ENCODE measurements around the gene PPP1R9A.

PPP1R9A gene

DNA sequence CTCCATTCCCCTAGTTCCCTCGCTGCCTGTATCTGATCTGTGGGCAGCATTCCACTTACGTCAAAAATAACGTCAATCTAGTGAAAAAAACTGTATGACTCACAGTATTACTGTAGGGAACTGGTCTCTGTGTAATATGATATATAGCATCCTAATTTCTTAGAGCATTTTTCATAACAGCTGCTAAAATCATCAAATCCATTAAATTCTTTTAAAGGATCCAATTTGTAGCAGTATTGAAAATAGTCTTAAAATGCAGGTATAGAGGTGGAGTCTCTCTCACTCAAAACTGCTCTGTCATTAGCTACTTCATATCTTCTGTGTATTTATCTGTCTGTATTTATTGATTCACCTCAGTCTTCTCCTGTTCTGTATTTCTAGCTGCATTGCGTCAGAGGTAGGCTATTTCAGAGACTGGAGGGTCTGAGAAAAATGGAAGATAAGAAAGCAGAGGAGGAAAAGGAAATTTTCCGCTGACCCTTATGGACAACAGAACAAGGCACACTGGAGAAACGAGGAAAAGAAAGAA, 357.0 kb downstream of the PPP1R9A start:
- no peak overlapping the region for H3K4me3 ChIP-seq (ENCODE audit: low read depth, low read length)
- TF ChIP-seq, protein P1, sequence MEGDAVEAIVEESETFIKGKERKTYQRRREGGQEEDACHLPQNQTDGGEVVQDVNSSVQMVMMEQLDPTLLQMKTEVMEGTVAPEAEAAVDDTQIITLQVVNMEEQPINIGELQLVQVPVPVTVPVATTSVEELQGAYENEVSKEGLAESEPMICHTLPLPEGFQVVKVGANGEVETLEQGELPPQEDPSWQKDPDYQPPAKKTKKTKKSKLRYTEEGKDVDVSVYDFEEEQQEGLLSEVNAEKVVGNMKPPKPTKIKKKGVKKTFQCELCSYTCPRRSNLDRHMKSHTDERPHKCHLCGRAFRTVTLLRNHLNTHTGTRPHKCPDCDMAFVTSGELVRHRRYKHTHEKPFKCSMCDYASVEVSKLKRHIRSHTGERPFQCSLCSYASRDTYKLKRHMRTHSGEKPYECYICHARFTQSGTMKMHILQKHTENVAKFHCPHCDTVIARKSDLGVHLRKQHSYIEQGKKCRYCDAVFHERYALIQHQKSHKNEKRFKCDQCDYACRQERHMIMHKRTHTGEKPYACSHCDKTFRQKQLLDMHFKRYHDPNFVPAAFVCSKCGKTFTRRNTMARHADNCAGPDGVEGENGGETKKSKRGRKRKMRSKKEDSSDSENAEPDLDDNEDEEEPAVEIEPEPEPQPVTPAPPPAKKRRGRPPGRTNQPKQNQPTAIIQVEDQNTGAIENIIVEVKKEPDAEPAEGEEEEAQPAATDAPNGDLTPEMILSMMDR (IDR thresholded peaks at IDR 0.05; ENCODE audit: low read depth, low read length): no peak

DNA sequence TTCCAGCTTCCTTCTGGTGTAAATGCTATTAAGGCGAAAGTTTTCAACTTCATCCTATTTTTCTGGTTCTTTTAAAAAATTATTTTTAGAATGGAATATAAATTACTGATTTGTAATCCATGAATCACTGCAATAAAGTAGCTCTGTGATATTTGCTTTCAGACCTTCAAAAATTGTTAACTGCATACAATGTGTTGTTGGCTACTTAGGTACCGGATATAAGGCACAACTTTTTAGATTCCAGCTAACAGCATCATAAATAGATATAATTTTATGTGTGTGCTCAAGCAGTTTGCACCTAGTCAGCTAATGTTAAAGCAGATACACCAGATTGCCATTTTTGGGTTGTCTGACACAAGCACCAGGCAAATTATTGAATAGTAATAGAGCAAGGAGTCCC, 358.2 kb downstream of the PPP1R9A start:
- TF ChIP-seq, protein P1 (IDR thresholded peaks at IDR 0.05; ENCODE audit: low read depth, low read length): no peak
- H3K4me3 ChIP-seq (ENCODE audit: low read depth, low read length): no peak overlapping the region

DNA sequence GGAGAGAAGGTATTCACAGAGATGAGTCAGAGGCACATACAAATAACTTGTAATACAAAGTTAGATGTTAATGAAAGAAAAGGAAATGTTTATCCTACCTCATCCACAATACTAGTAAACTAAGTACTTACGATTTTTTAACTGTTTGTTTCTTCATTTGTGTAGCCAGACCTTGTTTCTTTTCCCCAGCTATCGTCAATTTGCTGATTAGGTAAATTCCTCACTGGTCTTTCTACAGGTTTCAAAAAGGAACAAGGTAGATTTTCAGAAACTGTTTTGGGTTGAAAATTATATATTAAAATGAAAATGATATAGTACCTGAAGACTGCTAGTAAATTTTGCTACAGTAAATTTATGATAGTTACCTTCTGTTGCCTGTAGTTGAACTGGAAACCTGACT, 360.4 kb downstream of the PPP1R9A start:
- TF ChIP-seq, protein P1 (IDR thresholded peaks at IDR 0.05; ENCODE audit: low read depth, low read length): no peak
- H3K4me3 ChIP-seq (ENCODE audit: low read depth, low read length): no peak overlapping the region

DNA sequence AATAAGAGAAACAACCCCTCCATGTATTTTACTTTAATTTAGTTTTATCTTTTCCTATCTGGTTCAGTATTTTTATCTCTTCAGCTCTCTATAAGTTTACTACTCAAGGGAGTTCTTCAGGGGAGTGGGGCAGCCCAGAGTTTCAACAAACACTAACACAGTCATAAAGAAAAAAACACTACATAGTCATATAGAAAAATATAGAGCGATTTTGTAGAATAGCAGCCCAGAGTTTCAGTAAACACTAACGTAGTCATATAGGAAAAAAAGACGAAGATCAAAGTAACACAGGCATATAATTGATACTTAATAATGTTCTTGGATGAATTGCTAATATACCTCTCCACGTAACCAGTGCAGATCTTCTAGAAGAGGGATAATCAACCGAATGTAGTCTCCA, 362.2 kb downstream of the PPP1R9A start:
- H3K4me3 ChIP-seq (ENCODE audit: low read depth, low read length): no peak overlapping the region
- TF ChIP-seq, protein P1 (IDR thresholded peaks at IDR 0.05; ENCODE audit: low read depth, low read length): no peak

DNA sequence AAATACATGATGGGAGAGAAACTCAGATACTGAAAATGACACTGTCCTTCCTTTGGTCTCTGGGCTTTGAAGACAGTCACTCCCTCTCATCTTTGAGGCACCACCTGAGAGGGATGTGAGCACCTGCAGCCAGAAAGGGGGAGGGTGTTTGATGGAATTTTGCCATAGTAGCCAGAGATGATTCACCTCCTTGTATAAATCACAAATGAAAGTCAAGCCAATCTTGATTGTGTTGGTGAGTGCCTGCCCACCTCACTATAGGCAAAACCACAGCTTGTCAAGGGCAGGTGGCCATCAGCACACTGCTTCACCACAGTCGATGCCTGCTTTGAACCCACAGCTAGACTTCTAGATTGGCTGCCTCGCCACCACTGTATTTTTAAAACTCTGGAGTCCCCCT, 368.7 kb downstream of the PPP1R9A start:
- TF ChIP-seq, protein P1 (IDR thresholded peaks at IDR 0.05; ENCODE audit: low read depth, low read length): no peak
- H3K4me3 ChIP-seq (ENCODE audit: low read depth, low read length): no peak overlapping the region

DNA sequence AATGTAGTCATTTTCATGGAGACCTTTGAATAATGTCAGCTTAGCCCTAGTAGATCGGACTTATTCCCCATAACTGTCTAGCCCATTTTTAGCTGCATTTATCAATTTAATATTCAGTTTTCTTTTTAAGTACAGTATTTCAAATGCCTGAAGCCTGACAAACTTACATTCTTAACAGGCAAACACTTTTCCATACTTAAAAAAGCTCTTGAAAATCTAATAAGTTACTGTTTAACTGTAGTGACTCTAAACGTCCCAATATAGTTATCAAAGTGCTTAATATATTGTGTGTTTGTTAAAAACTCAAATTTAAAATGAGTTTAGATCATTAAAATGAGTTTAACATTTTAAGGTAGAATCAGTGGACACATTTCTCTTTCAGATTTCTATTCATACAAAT, 372.0 kb downstream of the PPP1R9A start:
- no peak overlapping the region for H3K4me3 ChIP-seq (ENCODE audit: low read depth, low read length)
- TF ChIP-seq, protein P1 (IDR thresholded peaks at IDR 0.05; ENCODE audit: low read depth, low read length): no peak

DNA sequence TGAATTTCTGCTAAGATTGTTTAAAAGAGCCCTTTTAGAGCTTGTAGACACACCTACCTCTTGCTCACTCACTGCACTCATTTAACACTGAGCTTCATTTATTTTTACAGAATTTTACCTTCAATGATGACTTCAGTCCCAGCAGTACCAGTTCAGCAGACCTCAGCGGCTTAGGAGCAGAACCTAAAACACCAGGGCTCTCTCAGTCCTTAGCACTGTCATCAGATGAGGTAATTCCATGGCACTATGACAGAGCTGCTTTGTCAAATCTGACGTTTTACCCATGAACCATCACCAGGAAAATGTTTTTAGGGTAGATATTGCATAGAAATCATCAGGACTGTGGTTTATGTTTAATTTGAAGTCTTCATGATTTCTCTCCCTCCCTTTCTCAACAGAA, 378.7 kb downstream of the PPP1R9A start:
- TF ChIP-seq, protein P1 (IDR thresholded peaks at IDR 0.05; ENCODE audit: low read depth, low read length): no peak
- no peak overlapping the region for H3K4me3 ChIP-seq (ENCODE audit: low read depth, low read length)

Data from WI38 (cell line).